Measurements from ENCODE around the gene GPS1. TPM values are rescaled to one million over a fixed set of nuclear protein-coding genes. Genes with fewer than 3 reads are reported as not detected.

The GPS1 gene
- total and polyA plus RNA-seq, 2 of the 4 experiments (the other 2 are of a cell fraction): 157 to 181 TPM

DNA sequence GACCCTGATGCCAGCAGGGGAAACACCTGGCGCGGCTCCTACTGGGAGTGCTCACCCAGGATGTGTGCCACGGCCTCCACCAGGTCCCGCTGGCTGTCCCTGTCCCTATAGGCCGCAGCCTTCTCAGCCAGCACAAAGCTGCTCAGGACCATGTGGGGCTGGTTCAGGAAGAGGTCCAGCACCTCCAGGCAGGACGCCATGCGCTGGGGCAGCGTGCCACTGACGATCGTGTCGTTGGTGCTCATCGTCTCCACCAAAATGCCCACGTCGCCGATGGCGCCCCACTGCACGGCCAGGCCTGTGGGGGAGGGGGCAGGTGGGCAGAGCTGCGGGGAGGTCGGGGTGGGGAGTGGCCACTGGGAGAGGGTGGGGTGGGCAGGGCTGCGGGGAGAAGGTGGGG is 29.8 kb downstream of the GPS1 start:
- no peak overlapping the region for H3K4me2 ChIP-seq (ENCODE audit: low read depth, low read length)
- TF ChIP-seq MAZ (IDR thresholded peaks at IDR 0.05; ENCODE audit: borderline replicate concordance, low read depth, low read length) (no peak), NFE2L2 (IDR thresholded peaks at IDR 0.05; ENCODE audit: low read depth, low read length) (no peak), CHD1 (IDR thresholded peaks at IDR 0.05; ENCODE audit: low read depth, low read length) (no peak), CEBPB (IDR thresholded peaks at IDR 0.05; ENCODE audit: low read depth, low read length) (no peak), ELK1 (IDR thresholded peaks at IDR 0.05; ENCODE audit: borderline replicate concordance, low read depth, low read length) (no peak), RCOR1 (IDR thresholded peaks at IDR 0.05; ENCODE audit: insufficient replicate concordance, low read length) (no peak), POLR2A (IDR thresholded peaks at IDR 0.05; ENCODE audit: low read depth, low read length) (no peak), MAFK (IDR thresholded peaks at IDR 0.05; ENCODE audit: low read depth, low read length) (no peak), RFX5 (IDR thresholded peaks at IDR 0.05; ENCODE audit: low read depth, low read length) (no peak), SMC3 (IDR thresholded peaks at IDR 0.05; ENCODE audit: low read depth, low read length) (no peak), BHLHE40 (IDR thresholded peaks at IDR 0.05; ENCODE audit: low read depth, low read length) (no peak), RAD21 (IDR thresholded peaks at IDR 0.05; ENCODE audit: low read length) (no peak), MXI1 (IDR thresholded peaks at IDR 0.05; ENCODE audit: borderline replicate concordance, low read depth, low read length) (no peak), FOS (IDR thresholded peaks at IDR 0.05; ENCODE audit: low read depth, low read length) (no peak)
- TF ChIP-seq, protein P1, sequence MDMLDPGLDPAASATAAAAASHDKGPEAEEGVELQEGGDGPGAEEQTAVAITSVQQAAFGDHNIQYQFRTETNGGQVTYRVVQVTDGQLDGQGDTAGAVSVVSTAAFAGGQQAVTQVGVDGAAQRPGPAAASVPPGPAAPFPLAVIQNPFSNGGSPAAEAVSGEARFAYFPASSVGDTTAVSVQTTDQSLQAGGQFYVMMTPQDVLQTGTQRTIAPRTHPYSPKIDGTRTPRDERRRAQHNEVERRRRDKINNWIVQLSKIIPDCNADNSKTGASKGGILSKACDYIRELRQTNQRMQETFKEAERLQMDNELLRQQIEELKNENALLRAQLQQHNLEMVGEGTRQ (IDR thresholded peaks at IDR 0.05; ENCODE audit: low read depth, low read length): no peak
- TF ChIP-seq, protein P2, sequence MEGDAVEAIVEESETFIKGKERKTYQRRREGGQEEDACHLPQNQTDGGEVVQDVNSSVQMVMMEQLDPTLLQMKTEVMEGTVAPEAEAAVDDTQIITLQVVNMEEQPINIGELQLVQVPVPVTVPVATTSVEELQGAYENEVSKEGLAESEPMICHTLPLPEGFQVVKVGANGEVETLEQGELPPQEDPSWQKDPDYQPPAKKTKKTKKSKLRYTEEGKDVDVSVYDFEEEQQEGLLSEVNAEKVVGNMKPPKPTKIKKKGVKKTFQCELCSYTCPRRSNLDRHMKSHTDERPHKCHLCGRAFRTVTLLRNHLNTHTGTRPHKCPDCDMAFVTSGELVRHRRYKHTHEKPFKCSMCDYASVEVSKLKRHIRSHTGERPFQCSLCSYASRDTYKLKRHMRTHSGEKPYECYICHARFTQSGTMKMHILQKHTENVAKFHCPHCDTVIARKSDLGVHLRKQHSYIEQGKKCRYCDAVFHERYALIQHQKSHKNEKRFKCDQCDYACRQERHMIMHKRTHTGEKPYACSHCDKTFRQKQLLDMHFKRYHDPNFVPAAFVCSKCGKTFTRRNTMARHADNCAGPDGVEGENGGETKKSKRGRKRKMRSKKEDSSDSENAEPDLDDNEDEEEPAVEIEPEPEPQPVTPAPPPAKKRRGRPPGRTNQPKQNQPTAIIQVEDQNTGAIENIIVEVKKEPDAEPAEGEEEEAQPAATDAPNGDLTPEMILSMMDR (conservative IDR thresholded peaks at IDR 0.05; ENCODE audit: low read depth, low read length): no peak
- no peak for ATAC-seq (ENCODE audit: low read depth)
- H3K27me3 ChIP-seq (ENCODE audit: control insufficient read depth, insufficient read depth, low read length): no peaks in the 10 kb centered on the region
- in situ Hi-C loops (cut with MboI; ENCODE audit: low sequenced_read_pairs) (no loop called here), intact Hi-C loops (cut with micrococcal nuclease) (no loop called here), dilution Hi-C loops (cut with HindIII; ENCODE audit: low sequenced_read_pairs, unreplicated experiment) (no loop called here)
- H3K9me1 ChIP-seq (ENCODE audit: insufficient read depth, low read length): no peaks in the 10 kb centered on the region
- H3K27ac ChIP-seq (ENCODE audit: insufficient read depth, low read length): no peak overlapping the region
- no peak overlapping the region for H3K14ac ChIP-seq (replicated peaks; ENCODE audit: low read depth, low read length)
- no peak overlapping the region for H3K18ac ChIP-seq (ENCODE audit: low read depth, low read length)
- H2AFZ ChIP-seq (replicated peaks; ENCODE audit: low read length, poor library complexity): no peak overlapping the region
- H3K56ac ChIP-seq (ENCODE audit: extremely low read depth, insufficient read depth, low read length): no peak overlapping the region
- H3K4ac ChIP-seq (ENCODE audit: low read depth, low read length): no peak overlapping the region
- H4K20me1 ChIP-seq (ENCODE audit: insufficient read depth, low read length): no peaks in the 10 kb centered on the region; the same call in none of the 2 replicates
- no peak overlapping the region for H2AK5ac ChIP-seq (ENCODE audit: low read depth, low read length)
- no peak overlapping the region for H4K5ac ChIP-seq (ENCODE audit: low read depth, low read length)
- no peak for DNase-seq
- no peak overlapping the region for H3K9ac ChIP-seq (ENCODE audit: low read depth, low read length)
- H4K91ac ChIP-seq (ENCODE audit: insufficient read depth, low read depth, low read length): no peak overlapping the region
- peaks cover 74% of the 10 kb centered on the region for H3K36me3 ChIP-seq (ENCODE audit: control insufficient read depth, insufficient read depth, low read length)
- ChIA-PET POLR2A (ENCODE audit: unreplicated experiment) (no interaction called here), CTCF (no interaction called here)
- no peak overlapping the region for H3K4me3 ChIP-seq (ENCODE audit: insufficient read depth, low read depth, low read length)
- H2BK15ac ChIP-seq (ENCODE audit: low read depth, low read length): no peak overlapping the region
- H2AK9ac ChIP-seq (replicated peaks; ENCODE audit: low read depth, low read length, poor library complexity): no peak overlapping the region
- no peak overlapping the region for H3K23ac ChIP-seq (ENCODE audit: low read depth, low read length)
- WGBS, 2 experiments (ENCODE audit: extremely low coverage in 2 of 2, insufficient read length in 1 of 2): 97% methylated on average over 11 of the region's 20 CpGs; no CpG with 5 or more reads in 1 of the 2 experiments
- no peak overlapping the region for H2BK120ac ChIP-seq (ENCODE audit: low read depth, low read length)
- H4K8ac ChIP-seq (ENCODE audit: low read depth in 2 of 2, low read length in 2 of 2): no peak overlapping the region
- no TSS peak for BruUV-seq (replicated peaks)
- H3K79me1 ChIP-seq (ENCODE audit: low read depth in 1 of 2, low read length in 2 of 2): no peaks in the 10 kb centered on the region
- no peak overlapping the region for H2BK5ac ChIP-seq (ENCODE audit: low read depth, low read length, poor library complexity, severe bottlenecking)
- no peak overlapping the region for H2BK20ac ChIP-seq (ENCODE audit: low read depth, low read length)
- no peaks in the 10 kb centered on the region for H3K4me1 ChIP-seq (ENCODE audit: control insufficient read depth, insufficient read depth, low read length)
- no peaks in the 10 kb centered on the region for H3K9me3 ChIP-seq (ENCODE audit: control insufficient read depth, insufficient read depth, low read length)

Measured in IMR-90 (cell line).